CD4-positive, alpha-beta T cell treated with Interferon gamma for 1 hour (primary cell): ENCODE results near the gene GP1BA.

Source experiments
- DNase-seq: peaks from one replicate; pipeline ENCODE4 v3.0.0-alpha.2; 2020

Gene GP1BA

DNA sequence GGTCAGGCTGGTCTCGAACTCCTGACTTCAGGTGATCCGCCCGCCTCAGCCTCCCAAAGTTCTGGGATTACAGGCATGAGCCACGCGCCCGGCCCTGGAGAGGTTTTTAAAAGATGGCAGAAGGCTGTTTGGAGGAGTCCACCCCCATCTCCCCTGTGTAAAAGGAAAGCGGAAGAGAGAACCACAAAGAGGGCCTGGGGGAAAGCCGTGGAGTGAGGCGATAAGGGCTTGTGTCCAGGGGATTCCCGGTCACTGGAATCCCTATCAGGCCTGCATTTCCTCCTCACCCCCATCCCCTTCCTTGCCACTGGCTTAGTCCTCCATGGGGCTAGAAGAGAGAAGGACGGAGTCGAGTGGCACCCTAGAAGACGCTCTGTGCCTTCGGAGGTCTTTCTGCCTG lies at the start of gene GP1BA:
GP1BA (plus strand) TSS at position 315 of the 400 bp plus-strand sequence. CDS start 328 bp downstream, outside the sequence.
- DNase-seq, result no peak

GRCh38 chr17:4884489-4884888 lies 47.6 kb upstream of the GP1BA start:
- DNase-seq, result no peak

DNA sequence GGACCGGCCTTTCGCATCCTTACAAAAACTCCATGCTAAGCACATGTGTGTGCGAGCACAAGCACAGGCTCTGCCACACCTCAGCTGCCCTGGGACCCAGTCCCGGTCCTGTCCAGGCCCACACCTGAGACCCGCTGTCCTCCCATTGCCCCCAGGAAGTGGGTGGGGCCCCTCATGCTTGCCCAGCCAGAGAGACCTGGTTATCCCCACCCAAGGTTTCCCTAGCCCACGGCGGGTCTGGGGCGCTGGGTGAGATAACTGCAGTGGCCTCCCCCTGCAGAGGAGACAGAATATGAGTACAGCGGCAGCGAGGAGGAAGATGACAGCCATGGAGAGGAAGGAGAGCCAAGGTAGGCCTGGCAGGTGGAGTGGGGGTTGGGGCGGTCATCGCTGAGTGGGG lies 45.2 kb upstream of the GP1BA start:
- DNase-seq, result no peak

DNA sequence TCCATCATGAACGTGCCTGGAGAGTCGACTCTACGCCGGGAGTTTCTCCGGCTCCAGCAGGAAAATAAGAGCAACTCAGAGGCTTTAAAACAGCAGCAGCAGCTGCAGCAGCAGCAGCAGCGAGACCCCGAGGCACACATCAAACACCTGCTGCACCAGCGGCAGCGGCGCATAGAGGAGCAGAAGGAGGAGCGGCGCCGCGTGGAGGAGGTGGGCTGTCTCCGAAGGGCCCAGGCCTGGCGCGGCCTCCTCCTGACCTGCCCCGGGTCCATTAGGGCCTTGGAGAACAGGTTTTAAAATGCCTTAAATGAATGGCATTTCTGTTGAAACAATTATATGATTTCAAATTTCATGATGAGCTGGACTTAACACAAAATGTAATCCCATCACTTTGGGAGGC lies 44.5 kb upstream of the GP1BA start:
- no peak for DNase-seq

GRCh38 chr17:4891411-4892410 lies 40.4 kb upstream of the GP1BA start:
- no peak for DNase-seq

- no peak for DNase-seq
Observed at GRCh38 chr17:4892499-4893221, 39.4 kb upstream of the GP1BA start.

GRCh38 chr17:4893272-4893671 lies 38.8 kb upstream of the GP1BA start:
- no peak for DNase-seq

GRCh38 chr17:4893721-4894560 lies 38.1 kb upstream of the GP1BA start:
- DNase-seq, result no peak

DNA sequence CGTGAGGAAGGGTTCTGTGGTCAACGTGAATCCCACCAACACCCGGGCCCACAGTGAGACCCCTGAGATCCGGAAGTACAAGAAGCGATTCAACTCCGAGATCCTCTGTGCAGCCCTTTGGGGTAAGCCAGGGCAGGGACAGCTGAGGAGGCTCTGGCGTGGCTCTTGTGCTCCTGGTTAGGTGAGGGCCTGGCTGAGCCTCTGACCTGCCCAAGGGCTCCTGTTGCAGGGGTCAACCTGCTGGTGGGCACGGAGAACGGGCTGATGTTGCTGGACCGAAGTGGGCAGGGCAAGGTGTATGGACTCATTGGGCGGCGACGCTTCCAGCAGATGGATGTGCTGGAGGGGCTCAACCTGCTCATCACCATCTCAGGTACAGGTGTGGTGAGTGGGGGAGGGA lies 37.0 kb upstream of the GP1BA start:
- no peak for DNase-seq

GRCh38 chr17:4895657-4896331 lies 36.3 kb upstream of the GP1BA start:
- no peak for DNase-seq

DNA sequence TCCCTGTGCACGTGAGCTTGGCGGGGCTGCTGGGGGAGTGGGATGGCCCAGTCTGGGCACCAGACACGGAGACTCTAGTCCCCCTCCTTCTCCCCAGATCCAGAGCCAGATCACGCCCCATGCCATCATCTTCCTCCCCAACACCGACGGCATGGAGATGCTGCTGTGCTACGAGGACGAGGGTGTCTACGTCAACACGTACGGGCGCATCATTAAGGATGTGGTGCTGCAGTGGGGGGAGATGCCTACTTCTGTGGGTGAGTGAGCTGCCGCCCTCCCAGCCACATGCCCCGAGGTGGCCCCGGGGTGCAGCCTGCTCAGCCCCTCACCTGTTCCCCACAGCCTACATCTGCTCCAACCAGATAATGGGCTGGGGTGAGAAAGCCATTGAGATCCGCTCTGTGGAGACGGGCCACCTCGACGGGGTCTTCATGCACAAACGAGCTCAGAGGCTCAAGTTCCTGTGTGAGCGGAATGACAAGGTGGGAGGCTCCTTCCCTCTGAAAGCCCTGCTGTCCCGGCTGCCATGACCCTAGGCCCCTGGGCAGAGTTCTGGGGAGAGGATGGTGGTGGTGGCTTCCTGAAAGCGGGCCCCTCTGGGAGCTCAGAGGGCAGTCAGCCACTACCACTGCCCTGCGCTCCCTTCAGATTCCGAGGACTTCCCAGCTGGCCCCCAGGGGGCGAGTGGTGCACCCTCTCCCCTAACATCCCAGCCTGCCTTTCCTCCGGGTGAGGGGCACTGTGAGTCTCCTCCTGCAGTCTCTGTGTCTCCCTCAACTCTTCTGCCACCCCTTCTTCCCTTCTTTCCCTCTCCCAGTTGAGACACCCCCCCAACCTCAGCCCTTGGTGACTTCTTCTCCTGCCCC lies 35.5 kb upstream of the GP1BA start:
- DNase-seq, result no peak

DNA sequence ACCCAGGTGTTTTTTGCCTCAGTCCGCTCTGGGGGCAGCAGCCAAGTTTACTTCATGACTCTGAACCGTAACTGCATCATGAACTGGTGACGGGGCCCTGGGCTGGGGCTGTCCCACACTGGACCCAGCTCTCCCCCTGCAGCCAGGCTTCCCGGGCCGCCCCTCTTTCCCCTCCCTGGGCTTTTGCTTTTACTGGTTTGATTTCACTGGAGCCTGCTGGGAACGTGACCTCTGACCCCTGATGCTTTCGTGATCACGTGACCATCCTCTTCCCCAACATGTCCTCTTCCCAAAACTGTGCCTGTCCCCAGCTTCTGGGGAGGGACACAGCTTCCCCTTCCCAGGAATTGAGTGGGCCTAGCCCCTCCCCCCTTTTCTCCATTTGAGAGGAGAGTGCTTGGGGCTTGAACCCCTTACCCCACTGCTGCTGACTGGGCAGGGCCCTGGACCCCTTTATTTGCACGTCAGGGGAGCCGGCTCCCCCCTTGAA lies 34.8 kb upstream of the GP1BA start:
- DNase-seq, result no peak

DNA sequence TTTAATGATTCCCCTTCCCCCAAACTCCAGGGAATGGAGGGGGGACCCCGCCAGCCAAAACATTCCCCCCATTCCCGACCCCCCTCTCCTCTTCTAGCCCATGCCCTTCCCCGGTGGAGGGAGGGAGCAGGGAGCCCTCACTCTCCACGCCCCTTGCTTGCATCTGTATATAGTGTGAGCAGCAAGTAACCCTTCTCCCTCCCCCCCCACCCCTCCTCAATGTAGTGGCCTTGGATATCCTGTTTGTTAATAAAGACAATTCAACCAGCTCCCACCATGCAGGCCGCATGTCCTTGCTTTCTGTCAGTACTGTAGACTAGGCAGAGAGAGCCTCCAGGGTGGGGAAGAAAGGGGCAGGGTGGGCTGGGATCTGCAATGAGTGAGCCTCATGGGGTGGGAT lies 34.3 kb upstream of the GP1BA start:
- DNase-seq, result no peak

- DNase-seq, result no peak
Observed at GRCh38 chr17:4898351-4898750, 33.7 kb upstream of the GP1BA start.

GRCh38 chr17:4898927-4899326 lies 33.1 kb upstream of the GP1BA start:
- DNase-seq, result no peak

DNA sequence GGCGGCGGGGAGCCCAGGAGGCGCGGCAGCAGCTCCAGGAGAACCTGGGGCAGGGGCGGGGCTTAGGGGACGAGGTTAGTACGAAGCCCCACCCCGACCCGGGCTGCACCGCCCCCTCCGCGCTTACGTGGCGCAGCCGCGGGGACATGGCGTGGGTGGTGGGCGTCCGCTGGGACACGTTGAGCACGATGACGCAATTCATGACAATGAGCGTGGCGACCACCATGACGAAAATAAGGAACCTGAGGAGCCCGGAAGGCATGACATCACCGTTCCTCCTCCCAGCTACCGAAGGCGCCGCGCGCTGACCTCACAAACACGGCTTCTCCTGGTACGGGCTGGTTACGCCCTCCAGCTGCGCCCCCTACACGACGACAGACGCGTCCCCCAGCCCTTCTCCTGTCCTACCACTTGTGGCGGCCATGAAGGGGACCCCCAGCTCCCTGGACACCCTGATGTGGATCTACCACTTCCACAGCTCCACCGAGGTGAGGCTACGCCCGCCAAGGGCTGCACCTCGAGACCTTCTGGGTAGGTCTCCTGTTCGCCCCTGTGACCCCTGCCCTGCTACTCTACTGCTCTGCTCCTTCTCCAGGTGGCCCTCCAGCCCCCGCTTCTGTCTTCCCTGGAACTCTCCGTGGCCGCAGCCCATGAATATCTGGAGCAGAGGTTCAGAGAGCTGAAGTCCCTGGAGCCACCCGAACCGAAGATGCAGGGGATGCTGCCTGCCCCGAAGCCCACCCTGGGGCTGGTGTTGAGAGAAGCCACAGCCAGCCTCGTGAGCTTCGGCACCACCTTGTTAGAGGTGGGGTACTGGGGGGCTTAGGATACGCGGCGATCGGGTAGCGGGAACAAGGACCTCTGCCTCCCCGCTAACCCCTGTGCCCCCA lies 32.5 kb upstream of the GP1BA start, which contains the start of gene C17orf107:
C17orf107 (plus strand) TSS at position 196 of the 890 bp plus-strand sequence; CDS start at position 423, 227 bp downstream.
- peak; percentile 97 for DNase-seq

DNA sequence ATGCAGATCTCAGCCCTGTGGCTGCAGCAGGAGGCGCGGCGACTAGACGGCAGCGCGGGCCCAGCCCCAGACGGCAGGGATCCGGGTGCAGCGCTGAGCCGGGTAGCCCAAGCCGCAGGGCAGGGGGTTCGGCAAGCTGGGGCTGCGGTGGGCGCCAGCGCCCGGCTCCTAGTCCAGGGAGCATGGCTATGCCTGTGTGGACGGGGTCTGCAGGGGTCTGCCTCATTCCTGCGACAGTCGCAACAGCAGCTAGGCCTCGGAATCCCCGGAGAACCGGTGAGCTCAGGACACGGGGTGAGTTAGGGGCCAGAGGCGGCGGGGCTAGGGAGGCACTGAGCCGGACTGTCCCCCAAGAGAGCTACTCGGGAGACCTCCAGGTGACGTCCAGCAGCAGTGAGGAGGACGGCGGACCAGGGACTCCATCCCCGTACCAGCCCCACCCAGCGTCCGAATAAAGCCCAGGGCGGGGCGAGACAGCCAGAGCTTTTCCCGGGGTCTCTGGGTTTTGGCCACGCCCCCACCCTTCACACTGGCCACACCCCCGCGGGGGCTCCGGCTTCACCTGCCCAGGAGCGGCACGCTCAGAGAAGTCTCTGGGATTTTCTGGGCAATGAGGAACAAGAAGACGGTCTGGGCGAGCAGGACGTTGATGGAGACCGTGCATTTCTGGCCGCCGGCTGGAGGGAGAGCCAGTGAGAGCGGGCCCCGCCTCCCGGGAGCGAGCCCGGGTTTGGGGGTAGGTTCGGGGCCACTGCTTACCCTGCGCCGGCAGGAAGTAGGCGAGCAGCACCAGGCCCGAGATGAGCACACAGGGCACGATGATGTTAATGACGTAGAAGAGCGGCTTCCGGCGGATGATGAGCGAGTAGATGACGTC lies 31.6 kb upstream of the GP1BA start:
- DNase-seq, result peak; percentile 89

DNA sequence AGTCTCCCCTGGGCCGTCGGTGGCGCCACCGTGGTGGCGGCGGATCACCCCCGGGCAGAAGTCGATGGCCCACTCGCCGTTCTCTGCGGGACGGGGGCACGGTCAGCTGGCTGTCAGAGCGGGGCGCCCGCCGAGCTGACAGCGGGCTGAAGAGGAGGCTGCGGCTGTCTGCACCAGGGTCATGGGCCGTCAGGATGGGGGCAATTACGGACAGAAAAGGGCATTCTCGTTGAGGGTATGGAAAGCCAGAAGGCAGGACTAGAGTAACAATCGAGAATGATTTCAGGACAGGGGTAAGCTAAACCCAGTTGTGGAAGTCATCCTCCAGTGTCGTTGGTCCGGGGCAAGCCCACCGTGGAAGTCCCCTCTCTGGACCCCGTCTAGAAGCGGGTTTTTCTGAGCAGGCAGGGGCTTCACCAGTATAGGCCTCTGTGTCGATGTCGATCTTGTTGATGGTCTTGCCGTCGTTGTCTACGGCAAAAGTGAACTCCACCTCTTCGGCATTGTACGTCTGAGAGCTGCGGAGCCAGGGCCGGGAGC lies 30.9 kb upstream of the GP1BA start:
- DNase-seq, result no peak
